ENCODE data around the gene ZSWIM6.

GRCh38 chr5:61330845-61331406 is 1.1 kb upstream of the ZSWIM6 start:
- TF ChIP-seq CTCF (IDR thresholded peaks at IDR 0.05; ENCODE audit: low read length) (peak; percentile 39), EZH2phosphoT487 (IDR thresholded peaks at IDR 0.05; ENCODE audit: low read length) (no peak), EZH2 (optimal IDR thresholded peaks at IDR 0.05; ENCODE audit: low read depth, low read length) (no peak)
